ENCODE measurements around the gene EI24. TPM values are rescaled to one million over a fixed set of nuclear protein-coding genes. Genes with fewer than 3 reads are reported as not detected.

EI24 gene
- total and polyA plus RNA-seq, 9 of the 15 experiments (the other 6 are each of a cell fraction or from before 2014, with no cell fraction given): 50.4 to 260 (median 168) TPM

GRCh38 chr11:125592305-125593113 lies 23.2 kb downstream of the EI24 start, which contains the start of gene STT3A (continued):
- TF ChIP-seq RREB1 (CRISPR knock-in tag; IDR thresholded peaks at IDR 0.05) (0 out of 2 replicates have a peak, but pooled peaks have one; percentile 46), NBN (IDR thresholded peaks at IDR 0.05; ENCODE audit: low read depth) (peak; percentile 37), ZFP36 (IDR thresholded peaks at IDR 0.05; ENCODE audit: low read depth, low read length, partially characterized antibody) (no peak), MYNN (IDR thresholded peaks at IDR 0.05) (no peak), MYNN (CRISPR knock-in tag; IDR thresholded peaks at IDR 0.05) (no peak), DIDO1 (tag; IDR thresholded peaks at IDR 0.05; ENCODE audit: low read depth) (peak; percentile 57), ZNF165 (CRISPR knock-in tag; IDR thresholded peaks at IDR 0.05; ENCODE audit: borderline replicate concordance) (no peak), HMBOX1 (IDR thresholded peaks at IDR 0.05) (no peak), SREBF1 (IDR thresholded peaks at IDR 0.05; ENCODE audit: borderline replicate concordance, low read depth, low read length) (no peak), SP1 (CRISPR knock-in tag; IDR thresholded peaks at IDR 0.05) (peak; percentile 80), HOMEZ (CRISPR knock-in tag; IDR thresholded peaks at IDR 0.05) (no peak), NCOA1 (IDR thresholded peaks at IDR 0.05; ENCODE audit: low read depth) (peak; percentile 16; the same call in 1 of the 2 replicates), ESRRB (CRISPR knock-in tag; IDR thresholded peaks at IDR 0.05; ENCODE audit: borderline replicate concordance) (no peak), PCBP1 (IDR thresholded peaks at IDR 0.05; ENCODE audit: low read depth, low read length, poor library complexity, severe bottlenecking) (no peak), SIX5 (IDR thresholded peaks at IDR 0.05; ENCODE audit: borderline replicate concordance in 1 of 2, insufficient read depth in 1 of 2, low read depth in 1 of 2, low read length in 2 of 2) (no peak)
